ENCODE results near the gene RABGGTA.

RABGGTA gene

DNA sequence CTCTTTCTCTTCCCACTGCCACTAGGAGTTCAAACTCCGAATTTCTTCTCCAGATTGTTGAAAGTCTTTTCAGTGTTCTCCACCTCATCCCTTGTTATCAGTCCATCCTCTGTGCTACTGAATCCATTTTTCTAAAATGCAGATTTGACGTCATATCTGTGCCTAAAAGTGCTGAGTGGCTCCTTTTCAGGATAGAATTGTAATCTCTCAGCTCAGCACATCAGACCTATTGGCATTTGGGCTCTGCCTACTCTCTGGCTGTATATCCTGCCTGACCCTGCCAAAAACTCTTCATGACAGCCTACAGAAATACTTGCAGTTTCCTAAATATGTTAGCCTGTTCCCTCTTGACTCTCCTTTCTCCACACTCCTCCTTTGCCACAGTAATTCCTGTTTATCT, 1.1 kb upstream of the RABGGTA start:
- H3K36me3 ChIP-seq (ENCODE audit: control insufficient read depth in 1 of 2, insufficient read depth in 2 of 2, low read length in 2 of 2): peaks cover 15 to 20% of the 10 kb centered on the region in 2 experiments
- no peak overlapping the region for H3K4ac ChIP-seq (ENCODE audit: low read depth, low read length)
- WGBS (ENCODE audit: extremely low coverage, insufficient coverage, insufficient read length): no CpG with 5 or more reads among the region's 2 CpGs
- H3K27me3 ChIP-seq (ENCODE audit: insufficient read depth, low read length): no peaks in the 10 kb centered on the region
- no peak overlapping the region for H3K4me3 ChIP-seq (ENCODE audit: low read depth, low read length)
- H4K12ac ChIP-seq (ENCODE audit: low read depth, low read length): no peak overlapping the region
- no peak overlapping the region for H3K9ac ChIP-seq (ENCODE audit: low read length)
- H2AK5ac ChIP-seq (ENCODE audit: low read length): no peak overlapping the region
- peaks cover 5% of the 10 kb centered on the region for H3K79me1 ChIP-seq (ENCODE audit: low read length)
- H4K91ac ChIP-seq (ENCODE audit: low read depth, low read length): no peak overlapping the region
- H4K8ac ChIP-seq (ENCODE audit: low read depth, low read length): no peak overlapping the region
- H3K4me2 ChIP-seq (ENCODE audit: low read length): no peak overlapping the region
- no peak overlapping the region for H2BK12ac ChIP-seq (ENCODE audit: low read length)
- no peak overlapping the region for H3K14ac ChIP-seq (ENCODE audit: low read length)
- H3K9me3 ChIP-seq (ENCODE audit: insufficient read depth, low read depth, low read length): no peaks in the 10 kb centered on the region
- no peak overlapping the region for H2AFZ ChIP-seq (ENCODE audit: insufficient read depth, low read length, poor library complexity)
- H3K23ac ChIP-seq (ENCODE audit: low read length): no peak overlapping the region
- no peak overlapping the region for H2BK120ac ChIP-seq (ENCODE audit: insufficient read depth, low read length, poor library complexity)
- DNase-seq: no peak
- H2BK5ac ChIP-seq (ENCODE audit: low read depth, low read length, poor library complexity): no peak overlapping the region
- H3K79me2 ChIP-seq (ENCODE audit: control insufficient read depth, insufficient read depth, low read length, poor library complexity): peaks cover 2% of the 10 kb centered on the region
- H3K18ac ChIP-seq (ENCODE audit: low read length): no peak overlapping the region
- H3K4me1 ChIP-seq (ENCODE audit: control insufficient read depth in 1 of 2, insufficient read depth in 2 of 2, low read length in 2 of 2): peaks cover 2 to 7% of the 10 kb centered on the region in 2 experiments
- H3K27ac ChIP-seq (ENCODE audit: low read depth, low read length): no peak overlapping the region

DNA sequence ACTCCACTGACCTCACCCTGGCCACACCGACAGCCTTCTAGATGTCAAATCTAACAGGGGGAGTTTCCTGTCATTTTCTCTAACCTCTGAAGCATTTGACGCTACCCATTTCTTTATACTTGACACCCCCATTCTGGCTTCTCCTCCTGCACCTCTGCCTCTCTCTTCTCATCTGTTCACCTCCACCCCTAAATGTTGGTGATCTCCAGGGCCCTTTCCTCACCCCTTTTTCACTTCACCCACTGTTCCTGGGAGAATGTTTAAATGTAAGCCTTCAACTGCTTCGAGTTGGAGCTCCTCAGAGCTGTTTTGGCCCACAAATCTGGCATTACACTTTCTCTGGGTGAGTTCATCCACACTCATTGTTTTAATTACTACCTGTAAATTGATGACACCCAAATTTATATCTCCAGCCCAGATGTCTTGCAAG, 452 bp upstream of the RABGGTA start:
- Histone ChIP-seq H2BK12ac (ENCODE audit: low read length) (no peak overlapping the region), H3K4ac (ENCODE audit: low read depth, low read length) (peak overlapping the region; percentile 31), H2AFZ (ENCODE audit: insufficient read depth, low read length, poor library complexity) (peak overlapping the region; percentile 14), H4K12ac (ENCODE audit: low read depth, low read length) (no peak overlapping the region), H3K14ac (ENCODE audit: low read length) (no peak overlapping the region), H2BK120ac (ENCODE audit: insufficient read depth, low read length, poor library complexity) (no peak overlapping the region), H3K18ac (ENCODE audit: low read length) (peak overlapping the region; percentile 17), H4K91ac (ENCODE audit: low read depth, low read length) (peak overlapping the region; percentile 7), H3K9me3 (ENCODE audit: insufficient read depth, low read depth, low read length) (no peaks in the 10 kb centered on the region), H2BK5ac (ENCODE audit: low read depth, low read length, poor library complexity) (no peak overlapping the region), H3K79me2 (ENCODE audit: control insufficient read depth, insufficient read depth, low read length, poor library complexity) (peaks cover 2% of the 10 kb centered on the region), H3K9ac (ENCODE audit: low read length) (peak overlapping the region; percentile 42), H3K27me3 (ENCODE audit: insufficient read depth, low read length) (no peaks in the 10 kb centered on the region), H3K36me3 (ENCODE audit: control insufficient read depth in 1 of 2, insufficient read depth in 2 of 2, low read length in 2 of 2) (peaks cover 22 to 26% of the 10 kb centered on the region in 2 experiments), H3K27ac (ENCODE audit: low read depth, low read length) (no peak overlapping the region), H3K23ac (ENCODE audit: low read length) (no peak overlapping the region), H3K4me1 (ENCODE audit: control insufficient read depth in 1 of 2, insufficient read depth in 2 of 2, low read length in 2 of 2) (peaks cover 3 to 9% of the 10 kb centered on the region in 2 experiments), H3K4me2 (ENCODE audit: low read length) (peak overlapping the region; percentile 77), H2AK5ac (ENCODE audit: low read length) (no peak overlapping the region), H3K79me1 (ENCODE audit: low read length) (peaks cover 5% of the 10 kb centered on the region), H3K4me3 (ENCODE audit: low read depth, low read length) (peak overlapping the region; percentile 81), H4K8ac (ENCODE audit: low read depth, low read length) (peak overlapping the region; percentile 23)
- WGBS (ENCODE audit: extremely low coverage, insufficient coverage, insufficient read length): no CpG with 5 or more reads among the region's 3 CpGs
- DNase-seq: no peak

DNA sequence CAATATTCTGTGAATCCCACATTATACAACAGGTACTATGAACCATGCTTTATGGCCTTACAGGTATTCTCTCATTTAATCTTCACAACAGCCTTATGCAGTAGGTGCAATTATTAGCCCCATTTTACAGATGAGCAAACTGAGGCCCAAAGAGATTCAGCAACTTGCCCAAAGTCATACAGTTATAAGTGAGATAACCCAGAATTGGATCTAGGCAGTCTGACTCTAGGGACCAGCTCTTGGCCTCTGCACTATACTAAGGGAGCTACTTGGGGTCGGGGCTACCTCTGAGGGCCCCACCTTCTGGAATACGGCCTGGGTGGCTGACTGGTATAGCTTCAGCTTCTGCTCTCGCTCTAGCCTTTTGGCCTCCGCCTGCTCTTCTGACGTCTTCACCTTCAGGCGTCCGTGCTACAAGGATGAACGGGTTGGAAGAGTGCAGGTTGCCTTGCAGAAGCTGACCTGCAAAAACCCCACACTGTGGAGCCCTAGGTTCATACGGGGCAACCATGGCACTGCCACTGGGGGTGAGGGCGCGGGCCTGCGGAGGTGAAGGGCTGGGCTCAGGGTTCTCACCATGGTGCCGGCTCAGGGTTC, 762 bp downstream of the RABGGTA start:
- no peaks in the 10 kb centered on the region for H3K9me3 ChIP-seq (ENCODE audit: insufficient read depth, low read depth, low read length)
- H3K79me2 ChIP-seq (ENCODE audit: control insufficient read depth, insufficient read depth, low read length, poor library complexity): peaks cover 2% of the 10 kb centered on the region
- H3K4me2 ChIP-seq (ENCODE audit: low read length): peak overlapping the region; percentile 74
- no peak overlapping the region for H2BK120ac ChIP-seq (ENCODE audit: insufficient read depth, low read length, poor library complexity)
- peak overlapping the region; percentile 84 for H3K18ac ChIP-seq (ENCODE audit: low read length)
- DNase-seq: no peak
- no peak overlapping the region for H2AK5ac ChIP-seq (ENCODE audit: low read length)
- peaks cover 5% of the 10 kb centered on the region for H3K79me1 ChIP-seq (ENCODE audit: low read length)
- H3K27me3 ChIP-seq (ENCODE audit: insufficient read depth, low read length): no peaks in the 10 kb centered on the region
- no peak overlapping the region for H2AFZ ChIP-seq (ENCODE audit: insufficient read depth, low read length, poor library complexity)
- H2BK5ac ChIP-seq (ENCODE audit: low read depth, low read length, poor library complexity): no peak overlapping the region
- no peak overlapping the region for H3K23ac ChIP-seq (ENCODE audit: low read length)
- peaks cover 30 to 37% of the 10 kb centered on the region in 2 experiments for H3K36me3 ChIP-seq (ENCODE audit: control insufficient read depth in 1 of 2, insufficient read depth in 2 of 2, low read length in 2 of 2)
- peak overlapping the region; percentile 96 for H3K27ac ChIP-seq (ENCODE audit: low read depth, low read length)
- no peak overlapping the region for H3K4ac ChIP-seq (ENCODE audit: low read depth, low read length)
- no CpG with 5 or more reads among the region's 13 CpGs for WGBS (ENCODE audit: extremely low coverage, insufficient coverage, insufficient read length)
- H3K4me3 ChIP-seq (ENCODE audit: low read depth, low read length): peak overlapping the region; percentile 81
- H4K8ac ChIP-seq (ENCODE audit: low read depth, low read length): peak overlapping the region; percentile 95
- no peak overlapping the region for H2BK12ac ChIP-seq (ENCODE audit: low read length)
- H4K91ac ChIP-seq (ENCODE audit: low read depth, low read length): peak overlapping the region; percentile 97
- peak overlapping the region; percentile 94 for H3K14ac ChIP-seq (ENCODE audit: low read length)
- H4K12ac ChIP-seq (ENCODE audit: low read depth, low read length): peak overlapping the region; percentile 78
- peaks cover 3 to 9% of the 10 kb centered on the region in 2 experiments for H3K4me1 ChIP-seq (ENCODE audit: control insufficient read depth in 1 of 2, insufficient read depth in 2 of 2, low read length in 2 of 2)
- no peak overlapping the region for H3K9ac ChIP-seq (ENCODE audit: low read length)

DNA sequence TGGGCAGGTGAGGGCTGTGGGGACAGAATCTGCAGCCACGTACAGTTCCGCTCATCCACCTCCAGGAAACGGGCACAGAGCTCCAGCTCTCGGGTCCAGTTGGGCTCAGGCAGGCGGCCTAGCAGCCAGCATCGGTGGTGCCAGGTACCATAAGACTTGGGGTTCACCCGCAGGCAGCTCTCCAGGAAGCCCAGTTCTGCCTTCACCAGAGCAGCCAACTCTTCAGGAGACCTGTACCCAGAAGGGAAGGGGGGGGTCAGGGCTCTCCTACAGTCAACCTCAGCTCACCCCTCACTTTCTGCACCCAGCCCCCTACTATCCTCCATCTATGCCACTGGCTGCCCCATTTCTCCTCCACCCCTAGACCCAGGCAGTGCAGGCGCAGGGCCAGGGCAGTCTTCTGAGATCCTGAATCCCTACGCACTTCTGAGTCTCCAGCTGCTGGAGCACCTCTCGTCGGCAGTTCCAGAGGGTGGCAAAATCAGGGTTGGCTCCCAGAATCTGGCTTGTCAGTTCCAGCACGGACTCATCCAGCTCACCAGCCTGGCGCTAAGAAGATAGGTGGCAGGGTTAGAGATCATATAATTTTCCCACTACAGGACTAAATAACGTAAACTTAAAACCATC, 1.4 kb downstream of the RABGGTA start:
- Histone ChIP-seq H3K79me1 (ENCODE audit: low read length) (peaks cover 6% of the 10 kb centered on the region), H3K14ac (ENCODE audit: low read length) (no peak overlapping the region), H2AK5ac (ENCODE audit: low read length) (peak overlapping the region; percentile 31), H3K79me2 (ENCODE audit: control insufficient read depth, insufficient read depth, low read length, poor library complexity) (peaks cover 3% of the 10 kb centered on the region), H3K4me2 (ENCODE audit: low read length) (no peak overlapping the region), H3K4me3 (ENCODE audit: low read depth, low read length) (no peak overlapping the region), H2BK120ac (ENCODE audit: insufficient read depth, low read length, poor library complexity) (no peak overlapping the region), H3K36me3 (ENCODE audit: control insufficient read depth in 1 of 2, insufficient read depth in 2 of 2, low read length in 2 of 2) (peaks cover 30 to 40% of the 10 kb centered on the region in 2 experiments), H3K27me3 (ENCODE audit: insufficient read depth, low read length) (no peaks in the 10 kb centered on the region), H3K9me3 (ENCODE audit: insufficient read depth, low read depth, low read length) (no peaks in the 10 kb centered on the region), H2AFZ (ENCODE audit: insufficient read depth, low read length, poor library complexity) (no peak overlapping the region), H3K4ac (ENCODE audit: low read depth, low read length) (no peak overlapping the region), H4K91ac (ENCODE audit: low read depth, low read length) (no peak overlapping the region), H2BK12ac (ENCODE audit: low read length) (no peak overlapping the region), H4K8ac (ENCODE audit: low read depth, low read length) (no peak overlapping the region), H3K9ac (ENCODE audit: low read length) (no peak overlapping the region), H2BK5ac (ENCODE audit: low read depth, low read length, poor library complexity) (no peak overlapping the region), H3K18ac (ENCODE audit: low read length) (peak overlapping the region; percentile 35), H4K12ac (ENCODE audit: low read depth, low read length) (no peak overlapping the region), H3K4me1 (ENCODE audit: control insufficient read depth in 1 of 2, insufficient read depth in 2 of 2, low read length in 2 of 2) (peaks cover 5 to 10% of the 10 kb centered on the region in 2 experiments), H3K23ac (ENCODE audit: low read length) (no peak overlapping the region), H3K27ac (ENCODE audit: low read depth, low read length) (no peak overlapping the region)
- WGBS (ENCODE audit: extremely low coverage, insufficient coverage, insufficient read length): no CpG with 5 or more reads among the region's 14 CpGs
- DNase-seq: no peak
